HepG2 (cell line): ENCODE results near the gene NUFIP2. TPM values are rescaled to one million over a fixed set of nuclear protein-coding genes. Genes with fewer than 3 reads are reported as not detected.

Experiments
- ARHGAP35 ChIP-seq: sonication (generic); formaldehyde crosslinking; IDR thresholded peaks from 2 replicates; pipeline ENCODE4 v1.9.0; 2022; ENCODE audit warnings: mild to moderate bottlenecking, inconsistent platforms, moderate library complexity, missing genetic modification reagents, borderline replicate concordance
- FOSL2 ChIP-seq: sonication (generic); formaldehyde crosslinking; IDR thresholded peaks from 2 replicates; pipeline ENCODE4 v1.4.0; 2020; ENCODE audit warnings: missing genetic modification reagents
- GABPA ChIP-seq, 2 experiments: IDR thresholded peaks; 2 replicates each; pipeline ENCODE4 v1.6.1; 2011 to 2016; ENCODE audit warnings: low read depth in 2 of 2, low read length in 1 of 2, missing biosample characterization in 1 of 2, missing genetic modification characterization in 1 of 2
- IRF2 ChIP-seq: IDR thresholded peaks from 2 replicates; pipeline ENCODE4 v1.6.1; 2018; ENCODE audit warnings: missing genetic modification reagents, missing compliant biosample characterization
- KDM3A ChIP-seq: IDR thresholded peaks from 2 replicates; pipeline ENCODE4 v1.6.1; 2018; ENCODE audit warnings: low read depth, missing compliant biosample characterization
- MED13 ChIP-seq: sonication (generic); formaldehyde crosslinking; IDR thresholded peaks from 2 replicates; pipeline ENCODE4 v1.5.0; 2020; ENCODE audit warnings: missing genetic modification reagents
- MIER2 ChIP-seq: IDR thresholded peaks from 2 replicates; pipeline ENCODE4 v1.6.1; 2016; ENCODE audit warnings: missing biosample characterization, missing genetic modification reagents
- MXD4 ChIP-seq: IDR thresholded peaks from 2 replicates; pipeline ENCODE4 v1.6.1; 2016; ENCODE audit warnings: mild to moderate bottlenecking, missing biosample characterization, missing genetic modification reagents
- NCOR1 ChIP-seq: fragments of 200-600 bp; sonication (generic); IDR thresholded peaks from 2 replicates; pipeline ENCODE4 v1.7.0; 2017; ENCODE audit warnings: antibody characterized with exemption, low read length, borderline replicate concordance
- NFKBIZ ChIP-seq: IDR thresholded peaks from 2 replicates; pipeline ENCODE4 v1.6.1; 2018; ENCODE audit warnings: missing genetic modification reagents, missing compliant biosample characterization
- RBFOX2 ChIP-seq: fragments of 200-400 bp; formaldehyde crosslinking; IDR thresholded peaks from 2 replicates; pipeline ENCODE4 v1.6.1; 2017; ENCODE audit warnings: low read depth, mild to moderate bottlenecking, low read length
- RORA ChIP-seq: sonication (generic); formaldehyde crosslinking; IDR thresholded peaks from 2 replicates; pipeline ENCODE4 v1.5.0; 2020; ENCODE audit warnings: mild to moderate bottlenecking, missing genetic modification reagents, moderate library complexity
- SAP130 ChIP-seq: IDR thresholded peaks from 2 replicates; pipeline ENCODE4 v1.6.1; 2016; ENCODE audit warnings: low read depth
- SRSF9 ChIP-seq: fragments of 200-400 bp; formaldehyde crosslinking; IDR thresholded peaks from 2 replicates; pipeline ENCODE4 v1.6.1; 2018; ENCODE audit warnings: borderline replicate concordance, mild to moderate bottlenecking, low read depth, low read length; ENCODE audit not compliant: insufficient read depth, poor library complexity, severe bottlenecking
- TARDBP ChIP-seq: sonication (generic); formaldehyde crosslinking; IDR thresholded peaks from 2 replicates; pipeline ENCODE4 v1.8.0; 2022; ENCODE audit warnings: mild to moderate bottlenecking, missing genetic modification reagents
- TBX2 ChIP-seq: sonication (generic); formaldehyde crosslinking; IDR thresholded peaks from 2 replicates; pipeline ENCODE4 v1.5.0; 2020; ENCODE audit warnings: missing genetic modification reagents, mild to moderate bottlenecking, borderline replicate concordance
- TCF7 ChIP-seq: sonication (generic); IDR thresholded peaks from 2 replicates; pipeline ENCODE4 v1.6.1; 2016; ENCODE audit warnings: antibody characterized with exemption, low read depth
- TRIM24 ChIP-seq: sonication (generic); formaldehyde crosslinking; IDR thresholded peaks from 2 replicates; pipeline ENCODE4 v1.8.0; 2022; ENCODE audit warnings: mild to moderate bottlenecking, missing genetic modification reagents
- ZNF225 ChIP-seq: sonication (generic); formaldehyde crosslinking; IDR thresholded peaks from 2 replicates; pipeline ENCODE4 v1.4.0; 2020; ENCODE audit warnings: mild to moderate bottlenecking, missing genetic modification reagents
- ZNF563 ChIP-seq: sonication (generic); formaldehyde crosslinking; IDR thresholded peaks from 2 replicates; pipeline ENCODE4 v1.8.0; 2022; ENCODE audit warnings: mild to moderate bottlenecking, moderate library complexity, missing genetic modification reagents
- ZNF724P ChIP-seq: sonication (generic); formaldehyde crosslinking; IDR thresholded peaks from 2 replicates; pipeline ENCODE4 v1.8.0; 2022; ENCODE audit warnings: missing genetic modification reagents, borderline replicate concordance
- polyA plus RNA-seq, 8 experiments: library from polyadenylated mRNA; depleted of rRNA in 3 of 8; stranded (reverse) in 7 of 8; unstranded in 1 of 8; fragments of >200 nt; fragmentation: Illumina TruSeq in 4 of 8; extraction: Trizol in 4 of 8; gene quantifications; 2 replicates each; pipeline versions ENCODE4 v1.2.1 to v1.2.3, GENCODE V29; 2011 to 2016; ENCODE audit warnings: low read depth in 4 of 8, missing spikeins in 1 of 8, mixed read lengths in 1 of 8; ENCODE audit not compliant: insufficient read depth in 1 of 8
- total RNA-seq, 5 experiments: library from RNA; depleted of rRNA; stranded (reverse); fragments of >200 nt; fragmentation: Illumina TruSeq; extraction: Trizol; gene quantifications; 2 replicates each; pipeline ENCODE4 v1.2.3, GENCODE V29; 2016; ENCODE audit warnings: low read depth in 1 of 5
- TF ChIP-seq, protein P1 (sequence below): IDR thresholded peaks from 2 replicates; pipeline ENCODE4 v1.6.1; 2016; ENCODE audit warnings: missing genetic modification reagents, missing compliant biosample characterization
- TF ChIP-seq, protein P2 (sequence below): IDR thresholded peaks from 2 replicates; pipeline ENCODE4 v1.6.1; 2016
- TF ChIP-seq, protein P3 (sequence below): sonication (generic); formaldehyde crosslinking; IDR thresholded peaks from 2 replicates; pipeline ENCODE4 v1.4.0; 2020; ENCODE audit warnings: missing genetic modification reagents
- TF ChIP-seq, protein P4 (sequence below): sonication (generic); formaldehyde crosslinking; IDR thresholded peaks from 2 replicates; pipeline ENCODE4 v1.8.0; 2022; ENCODE audit warnings: missing genetic modification reagents, low read depth, mild to moderate bottlenecking, borderline replicate concordance
- TF ChIP-seq, protein P5 (sequence below): fragments of 450-650 bp; IDR thresholded peaks from 2 replicates; pipeline ENCODE4 v1.6.1; 2016

The NUFIP2 gene
- total and polyA plus RNA-seq, 2 of the 13 experiments (the other 11 are each of a cell fraction or from before 2014, with no cell fraction given) = 10.3 to 30.8 TPM

DNA sequence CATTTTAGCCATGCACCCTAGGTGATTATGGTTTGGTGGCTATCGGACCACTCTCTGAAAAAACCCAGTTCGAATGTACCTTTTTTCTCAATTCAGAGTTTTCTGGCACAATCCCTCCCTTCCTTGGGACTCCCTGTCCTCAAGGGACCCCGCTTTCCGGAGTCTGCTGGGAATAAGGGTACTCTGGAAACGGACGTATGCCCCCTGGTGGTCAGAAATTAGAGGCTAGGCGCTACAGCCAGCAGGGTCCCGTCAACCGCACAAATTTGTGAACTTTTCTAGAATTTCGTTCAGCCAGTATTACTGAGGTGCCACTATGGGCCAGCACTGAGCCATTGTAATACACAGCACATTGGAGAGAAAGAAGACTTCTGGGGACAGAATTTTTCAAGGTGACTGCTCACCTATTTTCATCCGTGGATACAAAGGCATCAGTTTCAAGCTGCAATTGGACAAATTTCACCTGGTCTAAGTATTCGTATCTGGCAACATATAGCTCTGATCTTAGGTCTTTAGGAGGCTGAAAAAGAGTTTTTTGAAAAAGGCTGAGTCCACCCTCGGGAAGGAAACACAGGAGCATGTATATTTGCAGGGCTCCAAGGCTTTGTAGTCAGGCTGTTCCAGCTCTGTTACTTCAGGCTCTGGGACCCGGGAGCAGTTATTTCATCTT lies 74.4 kb downstream of the NUFIP2 start (continued):
- peak; percentile 53; the same call in 1 of the 2 replicates for TF ChIP-seq IRF2 (CRISPR knock-in tag)
- no peak for TF ChIP-seq NCOR1
- 0 out of 2 replicates have a peak, but pooled peaks have one; percentile 57 for TF ChIP-seq KDM3A
- TF ChIP-seq TRIM24 (CRISPR knock-in tag) = no peak
- TF ChIP-seq SRSF9 = no peak
- no peak for TF ChIP-seq MIER2 (CRISPR knock-in tag)
- TF ChIP-seq, protein P1, sequence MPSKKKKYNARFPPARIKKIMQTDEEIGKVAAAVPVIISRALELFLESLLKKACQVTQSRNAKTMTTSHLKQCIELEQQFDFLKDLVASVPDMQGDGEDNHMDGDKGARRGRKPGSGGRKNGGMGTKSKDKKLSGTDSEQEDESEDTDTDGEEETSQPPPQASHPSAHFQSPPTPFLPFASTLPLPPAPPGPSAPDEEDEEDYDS (CRISPR knock-in tag) = 0 out of 2 replicates have a peak, but pooled peaks have one; percentile 39
- TF ChIP-seq, protein P2, sequence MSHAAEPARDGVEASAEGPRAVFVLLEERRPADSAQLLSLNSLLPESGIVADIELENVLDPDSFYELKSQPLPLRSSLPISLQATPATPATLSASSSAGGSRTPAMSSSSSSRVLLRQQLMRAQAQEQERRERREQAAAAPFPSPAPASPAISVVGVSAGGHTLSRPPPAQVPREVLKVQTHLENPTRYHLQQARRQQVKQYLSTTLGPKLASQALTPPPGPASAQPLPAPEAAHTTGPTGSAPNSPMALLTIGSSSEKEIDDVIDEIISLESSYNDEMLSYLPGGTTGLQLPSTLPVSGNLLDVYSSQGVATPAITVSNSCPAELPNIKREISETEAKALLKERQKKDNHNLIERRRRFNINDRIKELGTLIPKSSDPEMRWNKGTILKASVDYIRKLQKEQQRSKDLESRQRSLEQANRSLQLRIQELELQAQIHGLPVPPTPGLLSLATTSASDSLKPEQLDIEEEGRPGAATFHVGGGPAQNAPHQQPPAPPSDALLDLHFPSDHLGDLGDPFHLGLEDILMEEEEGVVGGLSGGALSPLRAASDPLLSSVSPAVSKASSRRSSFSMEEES (CRISPR knock-in tag) = 0 out of 2 replicates have a peak, but pooled peaks have one; percentile 36
- 0 out of 2 replicates have a peak, but pooled peaks have one; percentile 37 for TF ChIP-seq MXD4 (CRISPR knock-in tag)
- no peak; the same call in 1 of the 2 replicates for TF ChIP-seq TBX2 (CRISPR knock-in tag)
- peak; percentile 79; the same call in 1 of the 2 replicates for TF ChIP-seq NFKBIZ (CRISPR knock-in tag)
- no peak for TF ChIP-seq RORA (CRISPR knock-in tag)
- no peak for TF ChIP-seq RBFOX2
- no peak for TF ChIP-seq MED13 (CRISPR knock-in tag)
- TF ChIP-seq FOSL2 (CRISPR knock-in tag) = peak; percentile 36
- no peak for TF ChIP-seq TCF7
- no peak for TF ChIP-seq ZNF563 (CRISPR knock-in tag)
- no peak for TF ChIP-seq GABPA (IDR thresholded peaks at IDR 0.05; ENCODE audit: low read depth, low read length)
- no peak for TF ChIP-seq GABPA (CRISPR knock-in tag; IDR thresholded peaks at IDR 0.05; ENCODE audit: low read depth)
- TF ChIP-seq, protein P3, sequence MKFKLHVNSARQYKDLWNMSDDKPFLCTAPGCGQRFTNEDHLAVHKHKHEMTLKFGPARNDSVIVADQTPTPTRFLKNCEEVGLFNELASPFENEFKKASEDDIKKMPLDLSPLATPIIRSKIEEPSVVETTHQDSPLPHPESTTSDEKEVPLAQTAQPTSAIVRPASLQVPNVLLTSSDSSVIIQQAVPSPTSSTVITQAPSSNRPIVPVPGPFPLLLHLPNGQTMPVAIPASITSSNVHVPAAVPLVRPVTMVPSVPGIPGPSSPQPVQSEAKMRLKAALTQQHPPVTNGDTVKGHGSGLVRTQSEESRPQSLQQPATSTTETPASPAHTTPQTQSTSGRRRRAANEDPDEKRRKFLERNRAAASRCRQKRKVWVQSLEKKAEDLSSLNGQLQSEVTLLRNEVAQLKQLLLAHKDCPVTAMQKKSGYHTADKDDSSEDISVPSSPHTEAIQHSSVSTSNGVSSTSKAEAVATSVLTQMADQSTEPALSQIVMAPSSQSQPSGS = peak; percentile 53; the same call in 1 of the 2 replicates
- TF ChIP-seq ZNF225 (CRISPR knock-in tag) = no peak
- TF ChIP-seq, protein P4, sequence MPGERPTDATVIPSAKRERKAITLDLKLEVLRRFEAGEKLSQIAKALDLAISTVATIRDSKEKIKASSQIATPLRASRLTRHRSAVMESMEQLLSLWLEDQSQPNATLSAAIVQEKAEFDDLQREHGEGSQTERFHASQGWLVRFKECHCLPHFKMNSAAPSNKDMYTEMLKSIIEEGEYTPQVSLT = 0 out of 2 replicates have a peak, but pooled peaks have one; percentile 40
- TF ChIP-seq SAP130 (CRISPR knock-in tag) = peak; percentile 59
- 0 out of 2 replicates have a peak, but pooled peaks have one; percentile 30 for TF ChIP-seq TARDBP (CRISPR knock-in tag)
- 0 out of 2 replicates have a peak, but pooled peaks have one; percentile 59 for TF ChIP-seq ARHGAP35 (CRISPR knock-in tag)
- no peak for TF ChIP-seq ZNF724P (CRISPR knock-in tag)
- TF ChIP-seq, protein P5, sequence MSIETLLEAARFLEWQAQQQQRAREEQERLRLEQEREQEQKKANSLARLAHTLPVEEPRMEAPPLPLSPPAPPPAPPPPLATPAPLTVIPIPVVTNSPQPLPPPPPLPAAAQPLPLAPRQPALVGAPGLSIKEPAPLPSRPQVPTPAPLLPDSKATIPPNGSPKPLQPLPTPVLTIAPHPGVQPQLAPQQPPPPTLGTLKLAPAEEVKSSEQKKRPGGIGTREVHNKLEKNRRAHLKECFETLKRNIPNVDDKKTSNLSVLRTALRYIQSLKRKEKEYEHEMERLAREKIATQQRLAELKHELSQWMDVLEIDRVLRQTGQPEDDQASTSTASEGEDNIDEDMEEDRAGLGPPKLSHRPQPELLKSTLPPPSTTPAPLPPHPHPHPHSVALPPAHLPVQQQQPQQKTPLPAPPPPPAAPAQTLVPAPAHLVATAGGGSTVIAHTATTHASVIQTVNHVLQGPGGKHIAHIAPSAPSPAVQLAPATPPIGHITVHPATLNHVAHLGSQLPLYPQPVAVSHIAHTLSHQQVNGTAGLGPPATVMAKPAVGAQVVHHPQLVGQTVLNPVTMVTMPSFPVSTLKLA = no peak
